Activated T-cell treated with anti-CD3 and anti-CD28 coated beads, Interleukin-2, amount 50 U/mL, for 72 hours (primary cell): ENCODE measurements around the gene CCDC83. TPM values are rescaled to one million over a fixed set of nuclear protein-coding genes. Genes with fewer than 3 reads are reported as not detected.
A peak's percentile ranks its signal among the peaks of the same experiment; 100 is the strongest.
"Not testable (repeated sequence)": the region's sequence is repeated elsewhere in the genome, so short reads cannot be mapped to it uniquely, and the experiment has no call there.

Experiments
- ATAC-seq, 2 donors: fragments of 150-1000 bp; cut with Tn5 transposase; replicated peaks in 1 of 2; 2 replicates each; pipeline ENCODE4 v1.10.0; 2021; ENCODE audit warnings: moderate library complexity in 2 of 2, mild to moderate bottlenecking in 1 of 2
- DNase-seq, 2 donors: peaks; one replicate each; pipeline ENCODE4 v3.0.0; 2021 to 2022; ENCODE audit warnings: mixed read lengths in 1 of 2
- H3K27ac Mint-ChIP-seq: one replicate; pipeline ENCODE4 v1.8.0; 2022; ENCODE audit warnings: mild to moderate bottlenecking, moderate library complexity, mixed read lengths
- H3K27me3 Mint-ChIP-seq: one replicate; pipeline ENCODE4 v1.8.0; 2022; ENCODE audit warnings: low read depth, mixed read lengths
- H3K36me3 Mint-ChIP-seq, 2 donors: one replicate each; pipeline ENCODE4 v1.8.0; 2022; ENCODE audit warnings: mixed read lengths in 2 of 2, mild to moderate bottlenecking in 1 of 2; ENCODE audit not compliant: insufficient read depth in 2 of 2
- H3K4me1 Mint-ChIP-seq: one replicate; pipeline ENCODE4 v1.8.0; 2022; ENCODE audit warnings: low read depth, mixed read lengths
- H3K4me3 Mint-ChIP-seq, 2 donors: one replicate each; pipeline ENCODE4 v1.8.0; 2022; ENCODE audit warnings: mild to moderate bottlenecking in 2 of 2, mixed read lengths in 2 of 2, moderate library complexity in 2 of 2
- H3K9me3 Mint-ChIP-seq, 2 donors: one replicate each; pipeline ENCODE4 v1.8.0; 2022; ENCODE audit warnings: mixed read lengths in 2 of 2
- total RNA-seq, 2 donors: library from RNA; stranded (reverse); gene quantifications; one replicate each; pipeline ENCODE4 v1.2.3, GENCODE V29; 2022

Gene CCDC83
- total RNA-seq, 2 donors from 2014 or later: not detected

DNA sequence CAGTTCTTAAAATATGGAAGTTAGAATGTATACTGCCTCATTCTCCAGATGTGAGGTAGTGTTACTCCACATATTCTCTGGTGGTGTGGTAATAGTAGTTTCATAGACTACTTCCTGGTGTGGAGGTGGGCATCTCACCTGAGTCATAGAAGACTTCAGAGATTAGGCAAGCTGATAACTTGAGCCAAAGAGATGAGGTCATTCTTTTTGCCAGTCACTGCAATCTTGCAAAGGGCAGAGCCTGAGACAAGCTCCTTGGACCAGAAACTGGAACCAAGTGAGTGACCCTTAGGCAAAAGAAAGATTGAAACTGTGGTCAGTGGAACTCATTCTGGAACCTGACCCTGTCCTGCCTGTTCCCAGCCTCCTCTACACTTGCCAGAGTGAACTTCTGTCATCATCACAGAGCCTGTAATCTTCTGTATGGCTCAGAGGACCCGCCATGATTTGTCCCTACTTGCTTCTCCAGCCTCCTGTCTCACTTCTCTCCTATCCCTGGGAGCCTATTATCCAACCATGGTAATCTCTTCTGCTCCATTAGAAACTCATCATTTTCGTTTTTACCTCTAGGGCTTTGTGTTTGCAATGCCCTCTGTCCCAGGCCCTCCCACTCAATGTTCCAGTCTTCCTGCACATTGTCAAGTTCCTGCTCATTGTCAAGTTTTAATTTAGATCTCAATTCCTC, 10.6 kb upstream of the CCDC83 start:
- Mint-ChIP-seq H3K4me1 (peaks cover 20% of the 10 kb centered on the region), H3K9me3 (peaks cover 0 to 2% of the 10 kb centered on the region in 2 donors), H3K27ac (no peak overlapping the region), H3K27me3 (no peaks in the 10 kb centered on the region), H3K36me3 (no peaks in the 10 kb centered on the region), H3K4me3 (peak overlapping the region; percentile 0 to 10)
- ATAC-seq: peak; percentile 88 to 93
- DNase-seq: peak in 1 of 2 donors; percentile 34

GRCh38 chr11:85845124-85845631, 10.0 kb upstream of the CCDC83 start:
- Mint-ChIP-seq H3K36me3 (peaks cover 1% of the 10 kb centered on the region in 2 donors), H3K27ac (no peak overlapping the region), H3K4me3 (peak overlapping the region; percentile 0 to 10), H3K9me3 (peaks cover 0 to 3% of the 10 kb centered on the region in 2 donors), H3K4me1 (peaks cover 20% of the 10 kb centered on the region), H3K27me3 (no peaks in the 10 kb centered on the region)
- no peak for DNase-seq
- ATAC-seq: no peak

DNA sequence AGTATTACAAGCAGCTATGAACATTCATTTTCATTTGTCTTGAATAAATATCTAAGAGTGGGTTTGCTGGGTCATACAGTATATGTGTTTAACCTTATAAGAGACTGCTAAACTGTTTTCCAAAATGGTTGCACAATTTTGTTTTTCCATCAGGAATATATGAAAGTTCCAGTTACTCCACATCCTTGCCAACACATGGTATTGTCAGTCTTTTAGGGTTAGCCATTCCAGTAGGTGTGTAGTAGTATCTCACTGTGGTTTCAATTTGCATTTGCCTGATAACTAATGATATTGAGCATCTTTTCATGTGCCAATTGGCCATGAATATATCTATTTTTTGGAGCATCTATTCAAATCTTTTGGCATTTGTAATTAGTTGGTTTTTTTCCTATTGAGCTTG, 7.7 kb upstream of the CCDC83 start:
- Mint-ChIP-seq H3K4me3 (no peak overlapping the region), H3K27ac (no peak overlapping the region), H3K27me3 (no peaks in the 10 kb centered on the region), H3K4me1 (peaks cover 14% of the 10 kb centered on the region), H3K9me3 (peaks cover 0 to 4% of the 10 kb centered on the region in 2 donors), H3K36me3 (peaks cover 2 to 7% of the 10 kb centered on the region in 2 donors)
- no peak for ATAC-seq
- DNase-seq: no peak

- Mint-ChIP-seq H3K9me3 (peaks cover 0 to 2% of the 10 kb centered on the region in 2 donors), H3K4me3 (no peak overlapping the region), H3K27ac (no peak overlapping the region), H3K27me3 (no peaks in the 10 kb centered on the region), H3K36me3 (peaks cover 2 to 7% of the 10 kb centered on the region in 2 donors), H3K4me1 (peaks cover 14% of the 10 kb centered on the region)
- ATAC-seq (no peak), DNase-seq (no peak)
Measured at GRCh38 chr11:85848006-85848405, 7.2 kb upstream of the CCDC83 start.

DNA sequence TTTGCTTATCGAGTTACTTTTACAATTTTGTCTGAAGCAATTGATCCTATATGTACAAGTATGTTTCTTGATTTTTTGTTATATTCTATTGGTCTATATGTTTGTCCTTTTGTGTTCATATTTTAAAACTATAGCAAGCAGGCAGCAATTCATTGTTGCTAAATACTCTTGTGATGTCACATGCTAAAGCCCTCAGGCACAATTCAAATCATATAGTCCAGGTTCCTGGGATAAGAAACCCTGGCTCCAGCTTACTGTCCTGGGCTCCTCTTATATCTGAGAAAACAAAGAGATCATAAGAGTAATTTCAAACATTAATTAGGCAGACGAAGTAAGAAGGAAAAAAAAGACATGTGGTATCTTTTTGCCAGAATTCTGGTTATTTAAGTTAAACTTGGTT, 6.6 kb upstream of the CCDC83 start:
- Mint-ChIP-seq H3K27ac (no peak overlapping the region), H3K4me1 (peaks cover 15% of the 10 kb centered on the region), H3K27me3 (no peaks in the 10 kb centered on the region)

DNA sequence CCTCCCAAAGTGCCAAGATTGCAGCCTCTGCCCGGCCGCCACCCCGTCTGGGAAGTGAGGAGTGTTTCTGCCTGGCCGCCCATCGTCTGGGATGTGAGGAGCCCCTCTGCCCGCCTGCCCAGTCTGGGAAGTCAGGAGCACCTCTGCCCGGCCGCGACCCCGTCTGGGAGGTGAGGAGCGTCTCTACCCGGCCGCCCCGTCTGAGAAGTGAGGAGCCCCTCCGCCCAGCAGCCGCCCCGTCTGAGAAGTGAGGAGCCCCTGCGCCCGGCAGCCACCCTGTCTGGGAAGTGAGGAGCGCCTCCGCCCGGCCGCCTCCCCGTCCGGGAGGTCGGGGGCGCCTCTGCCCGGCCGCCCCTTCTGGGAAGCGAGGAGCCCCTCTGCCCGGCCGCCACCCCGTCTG, 2.4 kb upstream of the CCDC83 start:
- DNase-seq, H3K9me3 Mint-ChIP-seq, H3K4me3 Mint-ChIP-seq, H3K27me3 Mint-ChIP-seq, ATAC-seq, H3K36me3 Mint-ChIP-seq, H3K27ac Mint-ChIP-seq: not testable (repeated sequence)
- peaks cover 20% of the 10 kb centered on the region for H3K4me1 Mint-ChIP-seq

More for the DNA sequence above, 6.6 kb upstream of the CCDC83 start:
- Mint-ChIP-seq H3K4me3 (no peak overlapping the region), H3K36me3 (peaks cover 3 to 7% of the 10 kb centered on the region in 2 donors), H3K9me3 (peaks cover 0 to 2% of the 10 kb centered on the region in 2 donors)
- DNase-seq (no peak), ATAC-seq (no peak)

GRCh38 chr11:85853541-85853940, 1.6 kb upstream of the CCDC83 start:
- not testable (repeated sequence) for ATAC-seq, H3K36me3 Mint-ChIP-seq, H3K27ac Mint-ChIP-seq, H3K9me3 Mint-ChIP-seq, DNase-seq, H3K27me3 Mint-ChIP-seq
- H3K4me3 Mint-ChIP-seq: peak overlapping the region in 1 of 2 donors; percentile 81
- peaks cover 20% of the 10 kb centered on the region for H3K4me1 Mint-ChIP-seq

DNA sequence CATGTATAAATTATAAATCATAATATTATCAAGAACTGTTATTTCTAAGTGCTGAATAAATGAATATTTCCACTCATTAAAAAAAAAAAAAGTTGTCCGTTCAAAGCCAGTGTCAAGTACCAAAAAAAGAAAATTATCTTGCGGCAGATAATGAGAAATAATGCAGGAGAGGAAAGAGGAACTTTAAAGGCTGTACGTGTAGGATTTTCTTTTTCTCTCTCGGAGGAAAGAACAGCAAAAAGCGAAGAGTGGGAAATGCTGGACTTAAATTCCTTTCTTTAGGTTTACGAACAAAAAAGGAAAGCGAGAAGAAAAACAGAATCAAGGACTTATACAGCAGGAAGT, 999 bp upstream of the CCDC83 start:
- no peaks in the 10 kb centered on the region for H3K27me3 Mint-ChIP-seq

DNA sequence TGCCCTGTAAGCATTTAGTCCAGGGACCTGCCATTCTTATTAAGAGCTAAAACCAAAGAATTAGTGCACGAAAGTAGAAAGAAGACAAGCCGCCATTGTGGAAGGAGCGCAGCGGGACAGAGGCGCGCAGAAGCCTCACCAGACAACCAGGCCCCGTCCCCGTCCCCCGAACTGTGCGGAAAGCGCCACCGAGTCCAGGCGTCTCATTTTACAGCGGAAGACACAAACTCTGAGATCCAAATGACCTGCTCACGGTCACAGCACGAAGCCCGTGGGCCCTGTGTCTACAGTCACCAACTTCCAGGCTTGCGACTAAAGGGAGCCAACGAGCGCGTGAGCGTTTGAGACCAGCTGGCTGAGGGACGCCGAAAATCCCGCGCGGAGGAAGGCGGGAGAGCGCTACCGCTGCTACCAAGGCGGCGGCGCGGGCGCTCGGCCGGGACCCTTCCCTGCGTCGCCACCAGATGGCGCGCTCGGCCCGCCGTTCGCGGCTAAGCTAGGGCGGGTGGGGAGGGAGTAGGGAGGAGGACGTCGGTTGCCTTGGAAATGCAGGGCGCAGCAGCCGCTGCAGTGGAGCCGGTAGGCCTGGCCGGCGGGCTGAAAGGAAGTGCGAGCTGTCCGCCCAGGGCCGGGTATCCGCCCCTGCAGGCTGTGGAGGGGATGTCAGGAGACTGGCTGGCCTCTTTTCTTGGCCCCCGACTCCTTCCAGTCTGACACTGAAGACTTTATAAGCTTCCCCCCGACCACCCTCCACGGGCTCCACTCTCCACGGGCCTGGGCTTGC, 434 bp upstream of the CCDC83 start:
- peaks cover 0 to 2% of the 10 kb centered on the region in 2 donors for H3K9me3 Mint-ChIP-seq
- H3K27ac Mint-ChIP-seq: peak overlapping the region; percentile 92
- no peaks in the 10 kb centered on the region for H3K27me3 Mint-ChIP-seq
- ATAC-seq (peak; percentile 95), DNase-seq (peak; percentile 91 to 96)
- peaks cover 3 to 7% of the 10 kb centered on the region in 2 donors for H3K36me3 Mint-ChIP-seq
- H3K4me1 Mint-ChIP-seq: peaks cover 20% of the 10 kb centered on the region
- H3K4me3 Mint-ChIP-seq: peak overlapping the region; percentile 81 to 96

More for the DNA sequence above, 999 bp upstream of the CCDC83 start:
- DNase-seq (no peak), ATAC-seq (no peak)
- Mint-ChIP-seq H3K27ac (peak overlapping the region; percentile 92), H3K4me1 (peaks cover 20% of the 10 kb centered on the region), H3K36me3 (peaks cover 3 to 7% of the 10 kb centered on the region in 2 donors), H3K9me3 (peaks cover 0 to 2% of the 10 kb centered on the region in 2 donors), H3K4me3 (peak overlapping the region; percentile 81 to 96)

DNA sequence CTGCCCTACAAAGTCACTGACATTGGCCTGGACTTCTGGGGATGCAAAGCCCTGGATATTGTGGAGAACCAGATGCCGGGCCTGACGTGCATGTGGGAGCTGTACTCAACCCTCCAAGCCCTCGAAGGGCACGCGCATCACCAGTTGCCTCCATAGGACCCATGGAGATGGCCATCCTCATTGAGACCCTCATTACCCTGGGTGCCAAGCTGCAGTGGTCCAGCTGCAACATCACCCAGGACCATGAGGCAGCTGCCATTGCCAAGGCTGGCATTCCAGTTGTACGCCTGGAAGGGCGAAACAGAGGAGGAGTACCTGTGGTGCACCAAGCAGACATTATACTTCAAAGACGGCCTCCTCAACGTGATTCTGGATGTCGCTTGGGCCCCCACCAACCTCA, 1.9 kb downstream of the CCDC83 start:
- H3K27me3 Mint-ChIP-seq: no peaks in the 10 kb centered on the region

GRCh38 chr11:85859541-85859940, 4.4 kb downstream of the CCDC83 start:
- not testable (repeated sequence) for ATAC-seq, H3K4me1 Mint-ChIP-seq, H3K4me3 Mint-ChIP-seq, H3K9me3 Mint-ChIP-seq, DNase-seq, H3K27me3 Mint-ChIP-seq, H3K36me3 Mint-ChIP-seq, H3K27ac Mint-ChIP-seq

More for the DNA sequence above, 1.9 kb downstream of the CCDC83 start:
- peaks cover 2 to 3% of the 10 kb centered on the region in 2 donors for H3K36me3 Mint-ChIP-seq
- peaks cover 20% of the 10 kb centered on the region for H3K4me1 Mint-ChIP-seq
- no peak overlapping the region for H3K4me3 Mint-ChIP-seq
- DNase-seq: no peak
- no peaks in the 10 kb centered on the region for H3K9me3 Mint-ChIP-seq
- no peak overlapping the region for H3K27ac Mint-ChIP-seq
- no peak for ATAC-seq

DNA sequence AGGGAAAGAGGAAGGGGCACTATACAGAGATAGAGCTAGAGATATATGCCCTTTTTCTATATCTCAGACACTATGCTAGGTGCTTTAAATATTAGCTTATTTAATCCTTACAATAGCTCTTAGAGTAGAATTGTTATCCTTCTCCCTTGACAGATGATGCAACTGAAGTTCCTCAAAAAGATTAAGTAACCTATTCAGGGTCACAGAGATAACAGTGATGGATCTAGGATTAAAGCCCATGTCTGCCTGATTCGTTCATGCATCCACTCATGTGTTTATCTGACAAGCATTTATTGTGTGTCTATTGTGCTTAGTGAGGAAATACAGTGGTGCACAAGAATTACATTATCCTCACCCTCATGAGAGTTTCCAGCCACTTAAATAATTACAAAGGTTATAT, 8.7 kb downstream of the CCDC83 start:
- H3K4me3 Mint-ChIP-seq: no peak overlapping the region
- ATAC-seq (no peak), DNase-seq (no peak)
- no peaks in the 10 kb centered on the region for H3K36me3 Mint-ChIP-seq
- H3K27me3 Mint-ChIP-seq: no peaks in the 10 kb centered on the region
- H3K9me3 Mint-ChIP-seq: no peaks in the 10 kb centered on the region
- no peaks in the 10 kb centered on the region for H3K4me1 Mint-ChIP-seq
- H3K27ac Mint-ChIP-seq: no peak overlapping the region

DNA sequence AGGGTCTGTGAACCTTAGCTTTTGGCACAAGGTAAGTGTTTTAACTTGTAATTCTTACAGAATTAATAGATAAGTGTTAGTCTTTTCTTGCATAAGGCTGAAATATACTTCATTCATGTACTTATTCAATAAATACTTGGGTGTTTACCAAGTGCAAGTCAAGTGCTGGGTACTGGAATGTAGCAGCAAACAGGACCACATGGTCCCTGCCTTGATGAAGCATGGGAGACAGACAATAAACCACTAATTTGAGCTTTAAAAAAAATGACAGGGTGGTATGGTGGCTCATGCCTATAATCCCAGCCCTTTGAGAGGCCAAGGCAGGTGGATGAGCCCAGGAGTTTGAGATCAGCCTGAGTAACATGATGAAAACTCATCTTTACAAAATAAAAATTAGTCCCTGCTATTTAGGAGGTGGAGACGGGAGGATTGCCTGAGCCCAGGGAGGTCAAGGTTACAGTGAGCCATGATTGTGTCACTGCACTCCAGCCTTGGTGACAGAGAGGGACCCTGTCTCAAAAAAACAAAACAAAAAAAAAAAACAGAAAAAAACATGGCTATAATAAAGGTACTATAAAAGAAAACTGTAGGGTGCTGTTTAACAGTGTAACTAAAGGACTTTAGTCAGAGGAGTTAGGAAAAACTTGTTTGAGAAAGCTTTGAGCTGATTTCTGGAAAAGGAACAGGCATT, 11.1 kb downstream of the CCDC83 start:
- no peaks in the 10 kb centered on the region for H3K27me3 Mint-ChIP-seq
- H3K36me3 Mint-ChIP-seq: no peaks in the 10 kb centered on the region
- no peak for ATAC-seq
- no peak overlapping the region for H3K27ac Mint-ChIP-seq
- no peak overlapping the region for H3K4me3 Mint-ChIP-seq
- no peaks in the 10 kb centered on the region for H3K9me3 Mint-ChIP-seq
- no peaks in the 10 kb centered on the region for H3K4me1 Mint-ChIP-seq
- DNase-seq: no peak
